AG09319 (cell line): Measurements from ENCODE around the gene CNTN1.

ENCODE experiments used
- DNase-seq: peaks from one replicate; pipeline ENCODE4 v3.0.0-alpha.2; 2010; ENCODE audit warnings: low read depth; ENCODE audit errors: extremely low read depth
- TF ChIP-seq, protein P1 (sequence below): IDR thresholded peaks from 2 replicates; pipeline ENCODE4 v1.5.1; 2011; ENCODE audit warnings: low read depth, mild to moderate bottlenecking, inconsistent platforms, low read length, moderate library complexity

CNTN1 gene

DNA sequence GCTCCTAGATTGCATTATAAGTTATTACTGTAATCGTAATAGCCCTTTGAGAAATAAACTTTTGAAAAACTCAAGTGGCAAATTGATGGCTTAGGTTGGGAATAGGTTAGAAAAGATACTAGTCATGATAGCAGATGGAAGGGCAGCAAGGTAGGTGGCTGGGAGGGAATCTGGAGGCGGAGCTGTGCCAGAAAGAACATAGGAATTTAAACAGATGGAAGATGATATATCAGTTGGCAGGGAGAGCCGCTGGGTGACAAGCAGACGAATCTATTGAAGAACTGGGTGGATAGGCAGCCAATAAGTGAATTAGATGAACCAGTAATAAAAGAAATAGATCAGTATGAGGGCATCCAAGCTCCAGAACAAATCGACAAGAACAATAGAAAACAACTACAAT lies 142.1 kb downstream of the CNTN1 start:
- TF ChIP-seq, protein P1, sequence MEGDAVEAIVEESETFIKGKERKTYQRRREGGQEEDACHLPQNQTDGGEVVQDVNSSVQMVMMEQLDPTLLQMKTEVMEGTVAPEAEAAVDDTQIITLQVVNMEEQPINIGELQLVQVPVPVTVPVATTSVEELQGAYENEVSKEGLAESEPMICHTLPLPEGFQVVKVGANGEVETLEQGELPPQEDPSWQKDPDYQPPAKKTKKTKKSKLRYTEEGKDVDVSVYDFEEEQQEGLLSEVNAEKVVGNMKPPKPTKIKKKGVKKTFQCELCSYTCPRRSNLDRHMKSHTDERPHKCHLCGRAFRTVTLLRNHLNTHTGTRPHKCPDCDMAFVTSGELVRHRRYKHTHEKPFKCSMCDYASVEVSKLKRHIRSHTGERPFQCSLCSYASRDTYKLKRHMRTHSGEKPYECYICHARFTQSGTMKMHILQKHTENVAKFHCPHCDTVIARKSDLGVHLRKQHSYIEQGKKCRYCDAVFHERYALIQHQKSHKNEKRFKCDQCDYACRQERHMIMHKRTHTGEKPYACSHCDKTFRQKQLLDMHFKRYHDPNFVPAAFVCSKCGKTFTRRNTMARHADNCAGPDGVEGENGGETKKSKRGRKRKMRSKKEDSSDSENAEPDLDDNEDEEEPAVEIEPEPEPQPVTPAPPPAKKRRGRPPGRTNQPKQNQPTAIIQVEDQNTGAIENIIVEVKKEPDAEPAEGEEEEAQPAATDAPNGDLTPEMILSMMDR = no peak
- no peak for DNase-seq

DNA sequence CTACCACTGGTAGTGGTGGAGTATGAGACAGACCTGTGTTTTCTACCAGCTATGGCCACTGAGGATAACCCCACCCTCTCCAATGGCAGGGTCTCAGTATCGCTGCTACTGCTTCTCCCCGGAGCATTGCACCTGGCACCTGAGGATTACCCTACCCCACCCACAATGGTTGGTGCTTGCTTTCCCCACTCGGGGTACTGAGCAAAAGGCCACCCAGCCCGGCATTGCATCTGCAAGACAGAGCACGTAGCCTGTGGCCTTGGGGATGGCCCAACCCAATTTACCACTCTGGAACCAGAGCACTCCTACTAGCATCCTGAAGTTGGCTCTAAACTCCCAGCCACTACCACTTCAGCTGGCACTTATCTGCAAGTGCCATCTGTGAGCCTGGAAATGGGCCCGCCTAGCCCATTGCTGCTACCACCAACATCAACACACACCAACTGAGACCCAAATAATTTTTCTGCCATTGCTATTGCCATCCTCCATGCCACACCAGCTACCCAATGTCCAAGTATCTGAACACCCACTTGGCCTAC lies 145.7 kb downstream of the CNTN1 start:
- no peak for DNase-seq
- TF ChIP-seq, protein P1 = no peak

DNA sequence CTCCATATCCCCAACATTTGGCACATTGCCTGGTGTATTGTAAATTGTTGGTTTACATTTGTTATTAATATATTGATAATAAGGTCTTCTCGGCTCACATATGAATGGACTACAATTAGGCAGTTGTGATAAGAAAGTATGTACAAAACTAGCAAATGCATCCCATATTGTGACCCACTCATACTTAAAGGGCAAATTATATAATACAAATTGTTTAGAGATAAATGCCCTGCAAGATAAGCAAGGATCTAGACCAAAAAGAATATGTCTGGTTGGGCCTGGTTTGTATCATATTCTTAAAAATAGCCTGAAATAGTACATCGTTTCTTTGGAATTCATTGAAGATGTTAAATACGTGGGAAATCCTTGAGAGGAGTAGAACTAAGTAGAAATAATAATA lies 151.3 kb downstream of the CNTN1 start:
- TF ChIP-seq, protein P1 = no peak
- DNase-seq = no peak

DNA sequence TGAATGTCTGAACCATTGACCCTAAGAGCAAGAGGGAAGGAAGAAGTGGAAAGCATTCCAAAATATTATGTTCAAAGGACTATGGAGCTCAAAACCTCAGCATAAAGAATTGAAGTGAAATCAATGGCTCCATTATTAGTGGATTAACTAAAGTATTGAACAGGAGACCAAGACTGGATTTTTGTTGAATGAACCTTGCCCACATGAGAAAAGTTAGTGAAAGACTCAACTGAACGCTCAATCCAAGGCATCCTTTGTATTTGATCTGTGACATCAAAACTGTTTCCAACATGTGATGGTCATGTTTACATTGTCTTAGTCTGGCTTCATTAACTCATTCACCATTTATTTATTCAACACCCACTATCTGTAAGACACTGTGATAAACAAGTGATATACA lies 161.0 kb downstream of the CNTN1 start:
- DNase-seq = no peak
- TF ChIP-seq, protein P1 = no peak

DNA sequence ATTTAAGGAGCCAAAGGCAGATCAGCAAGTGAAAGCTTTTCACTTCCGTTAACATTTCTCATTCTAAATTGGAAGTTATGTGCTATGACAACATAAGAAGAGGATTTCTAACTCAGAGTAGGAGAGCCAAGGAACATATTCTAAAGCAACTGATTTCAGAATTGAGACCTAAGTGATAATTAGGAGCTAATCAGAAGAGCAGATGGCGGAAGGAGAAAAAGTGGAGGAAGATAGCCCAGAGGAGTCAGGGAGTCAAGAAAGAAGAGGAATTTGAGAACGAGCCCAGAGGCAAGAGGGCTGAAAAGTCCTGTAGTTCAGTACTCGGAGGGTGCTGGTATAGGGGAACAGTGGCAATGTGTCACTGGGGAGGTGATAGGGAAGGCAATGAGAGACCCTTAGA lies 162.4 kb downstream of the CNTN1 start:
- TF ChIP-seq, protein P1 = no peak
- no peak for DNase-seq

DNA sequence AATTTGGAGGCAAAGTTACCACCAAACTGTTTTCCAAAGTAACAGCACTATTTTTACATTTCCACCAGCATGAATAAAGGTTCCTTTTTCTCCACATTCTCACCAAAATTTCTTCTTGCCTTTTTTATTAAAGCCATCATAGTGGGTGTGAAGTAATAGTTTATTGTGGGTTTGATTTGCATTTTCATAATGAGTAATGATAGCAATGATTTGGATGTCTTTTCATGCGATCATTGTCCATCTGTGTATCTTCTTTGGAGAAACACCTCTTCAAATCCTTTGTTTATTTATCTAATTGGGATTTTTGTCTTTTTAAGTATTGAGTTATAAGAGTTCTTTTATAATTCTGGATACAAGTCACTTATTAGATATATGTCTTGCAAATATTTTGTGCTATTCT lies 172.7 kb downstream of the CNTN1 start:
- TF ChIP-seq, protein P1 = no peak
- no peak for DNase-seq

DNA sequence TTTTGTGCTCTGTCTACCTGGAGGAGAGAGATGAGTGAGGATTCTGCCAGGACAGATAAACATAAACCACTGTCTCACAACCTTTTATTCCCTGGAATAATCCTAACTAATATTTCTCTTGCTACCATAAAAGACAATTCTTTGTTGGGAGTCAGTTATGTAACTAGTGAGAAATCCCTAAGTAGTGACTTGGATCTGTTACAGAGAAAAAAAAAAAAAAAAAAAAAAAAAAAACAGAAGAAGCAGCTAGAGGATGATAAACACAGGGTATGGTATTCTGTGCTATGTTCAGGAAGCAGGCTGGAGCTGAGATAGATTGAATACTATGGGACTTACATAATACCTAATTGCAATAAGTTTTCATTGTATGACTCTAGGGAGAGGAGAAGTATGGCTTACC lies 178.7 kb downstream of the CNTN1 start:
- TF ChIP-seq, protein P1 = no peak
- no peak for DNase-seq
